K562 (cell line): ENCODE measurements around the gene WWOX. TPM values are rescaled to one million over a fixed set of nuclear protein-coding genes. Genes with fewer than 3 reads are reported as not detected.

Experiments
- CBFA2T2 ChIP-seq: fragments of 450-650 bp; conservative IDR thresholded peaks from 2 replicates; pipeline ENCODE4 v1.6.1; 2017; ENCODE audit warnings: mild to moderate bottlenecking
- CBX3 ChIP-seq, 2 experiments: IDR thresholded peaks; 1 replicate in 1 of 2; 2 replicates in 1 of 2; pipeline ENCODE4 v1.6.1; 2012; ENCODE audit warnings: inconsistent platforms in 2 of 2, low read length in 2 of 2, borderline replicate concordance in 1 of 2, control low read depth in 1 of 2
- CEBPB ChIP-seq: fragments of 450-650 bp; IDR thresholded peaks from 2 replicates; pipeline ENCODE4 v1.6.1; 2016; ENCODE audit warnings: missing genetic modification characterization, missing compliant biosample characterization
- DMBX1 ChIP-seq: fragments of 250-450 bp; sonication (Bioruptor Pico); IDR thresholded peaks from 2 replicates; pipeline ENCODE4 v1.8.0; 2022; ENCODE audit warnings: inconsistent platforms, mild to moderate bottlenecking, moderate library complexity, borderline replicate concordance
- EP300 ChIP-seq: IDR thresholded peaks from 2 replicates; pipeline ENCODE4 v1.6.1; 2012; ENCODE audit warnings: low read length, improper control_type of control experiment
- FIP1L1 ChIP-seq: fragments of 200-400 bp; formaldehyde crosslinking; IDR thresholded peaks from 2 replicates; pipeline ENCODE4 v1.6.1; 2018; ENCODE audit warnings: mild to moderate bottlenecking, low read depth, low read length; ENCODE audit not compliant: poor library complexity, severe bottlenecking
- JUN ChIP-seq, 2 experiments: sonication (generic) in 1 of 2; formaldehyde crosslinking in 1 of 2; IDR thresholded peaks; 2 replicates each; pipeline versions ENCODE4 v1.6.1 to v1.8.0; 2012 to 2022; ENCODE audit warnings: borderline replicate concordance in 2 of 2, mild to moderate bottlenecking in 2 of 2, improper control_type of control experiment in 1 of 2, low read depth in 1 of 2, low read length in 1 of 2, missing genetic modification reagents in 1 of 2
- NFYB ChIP-seq: IDR thresholded peaks from 2 replicates; pipeline ENCODE4 v1.6.1; 2011; ENCODE audit warnings: mild to moderate bottlenecking, moderate library complexity; ENCODE audit not compliant: insufficient read length; ENCODE audit errors: extremely low read depth
- REST ChIP-seq, 2 experiments: fragments of 450-650 bp; formaldehyde crosslinking in 1 of 2; IDR thresholded peaks; 2 replicates each; pipeline versions ENCODE4 v1.4.0 to v1.6.1; 2014 to 2020; ENCODE audit warnings: mild to moderate bottlenecking in 2 of 2, borderline replicate concordance in 1 of 2, low read depth in 1 of 2
- SRF ChIP-seq, 2 experiments: fragments of 250-450, 450-650 bp in 1 of 2; sonication (Bioruptor Pico) in 1 of 2; sonication (generic) in 1 of 2; formaldehyde crosslinking; IDR thresholded peaks; 2 replicates each; pipeline versions ENCODE4 v1.5.0 to v1.5.1; 2020 to 2022; ENCODE audit warnings: mild to moderate bottlenecking in 1 of 2, missing genetic modification reagents in 1 of 2
- SRSF9 ChIP-seq: fragments of 200-400 bp; formaldehyde crosslinking; IDR thresholded peaks from 2 replicates; pipeline ENCODE4 v1.6.1; 2017; ENCODE audit warnings: low read depth, low read length, borderline replicate concordance
- ZFP1 ChIP-seq: fragments of 450-650 bp; formaldehyde crosslinking; IDR thresholded peaks from 2 replicates; pipeline ENCODE4 v1.4.0; 2020; ENCODE audit warnings: mild to moderate bottlenecking, mixed read lengths
- ZNF354B ChIP-seq: fragments of 250-450 bp; sonication (Bioruptor Pico); IDR thresholded peaks from 2 replicates; pipeline ENCODE4 v1.4.0; 2020
- ZNF75A ChIP-seq: fragments of 450-650 bp; formaldehyde crosslinking; IDR thresholded peaks from 2 replicates; pipeline ENCODE4 v1.4.0; 2020; ENCODE audit warnings: mild to moderate bottlenecking
- polyA plus RNA-seq, 8 experiments: library from polyadenylated mRNA; depleted of rRNA in 4 of 8; stranded (reverse) in 5 of 8; unstranded in 3 of 8; fragments of >200 nt; fragmentation: Nextera tagmentation in 2 of 8; fragmentation: Illumina TruSeq in 1 of 8; extraction: Ambion mirVana in 2 of 8; extraction: Trizol in 1 of 8; gene quantifications; 2 replicates each; pipeline versions ENCODE4 v1.2.1 to v1.2.3, GENCODE V29; 2011 to 2014; ENCODE audit warnings: inconsistent platforms in 1 of 8, missing spikeins in 1 of 8
- total RNA-seq, 7 experiments: library from RNA; depleted of rRNA in 6 of 7; stranded (reverse); fragments of >200 nt in 6 of 7; fragmentation: Illumina TruSeq in 2 of 7; extraction: Trizol in 2 of 7; gene quantifications; 2 replicates each; pipeline versions ENCODE4 v1.2.1 to v1.2.3, GENCODE V29; 2011 to 2021; ENCODE audit warnings: low replicate concordance in 1 of 7
- TF ChIP-seq, protein P1 (sequence below): sonication (generic); formaldehyde crosslinking; IDR thresholded peaks from 2 replicates; pipeline ENCODE4 v1.5.0; 2020; ENCODE audit warnings: missing genetic modification reagents
- TF ChIP-seq, protein P2 (sequence below), 2 experiments: fragments of 450-650 bp; conservative IDR thresholded peaks; 2 replicates each; pipeline ENCODE4 v1.6.1; 2017; ENCODE audit warnings: mild to moderate bottlenecking in 2 of 2, moderate library complexity in 2 of 2

WWOX gene
- total and polyA plus RNA-seq, 9 of the 15 experiments (the other 6 are each of a cell fraction or from before 2014, with no cell fraction given) = 1.6 to 22.7 (median 8.1) TPM

GRCh38 chr16:78796221-78796866 lies 696.9 kb downstream of the WWOX start (continued):
- TF ChIP-seq, protein P1, sequence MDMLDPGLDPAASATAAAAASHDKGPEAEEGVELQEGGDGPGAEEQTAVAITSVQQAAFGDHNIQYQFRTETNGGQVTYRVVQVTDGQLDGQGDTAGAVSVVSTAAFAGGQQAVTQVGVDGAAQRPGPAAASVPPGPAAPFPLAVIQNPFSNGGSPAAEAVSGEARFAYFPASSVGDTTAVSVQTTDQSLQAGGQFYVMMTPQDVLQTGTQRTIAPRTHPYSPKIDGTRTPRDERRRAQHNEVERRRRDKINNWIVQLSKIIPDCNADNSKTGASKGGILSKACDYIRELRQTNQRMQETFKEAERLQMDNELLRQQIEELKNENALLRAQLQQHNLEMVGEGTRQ (CRISPR knock-in tag) = peak; percentile 96
- TF ChIP-seq REST (IDR thresholded peaks at IDR 0.05; ENCODE audit: borderline replicate concordance) (peak; percentile 62; the same call in 1 of the 2 replicates), REST (CRISPR knock-in tag; IDR thresholded peaks at IDR 0.05; ENCODE audit: low read depth) (no peak), ZNF354B (CRISPR knock-in tag) (no peak), NFYB (peak; percentile 100), SRF (CRISPR knock-in tag; IDR thresholded peaks at IDR 0.05) (no peak), FIP1L1 (no peak), CBX3 (IDR thresholded peaks at IDR 0.05; ENCODE audit: borderline replicate concordance in 1 of 2, low read length in 2 of 2) (peak in 1 of 2 experiments; percentile 58; a peak in 1 of 3 replicates), ZNF75A (CRISPR knock-in tag) (no peak), ZFP1 (CRISPR knock-in tag) (no peak), SRSF9 (no peak), DMBX1 (CRISPR knock-in tag) (no peak), CBFA2T2 (peak; percentile 63), CEBPB (no peak), EP300 (no peak), JUN (IDR thresholded peaks at IDR 0.05; ENCODE audit: borderline replicate concordance, low read depth, low read length) (0 out of 2 replicates have a peak, but pooled peaks have one; percentile 36), JUN (CRISPR knock-in tag; IDR thresholded peaks at IDR 0.05; ENCODE audit: borderline replicate concordance) (no peak)
- TF ChIP-seq, protein P2, sequence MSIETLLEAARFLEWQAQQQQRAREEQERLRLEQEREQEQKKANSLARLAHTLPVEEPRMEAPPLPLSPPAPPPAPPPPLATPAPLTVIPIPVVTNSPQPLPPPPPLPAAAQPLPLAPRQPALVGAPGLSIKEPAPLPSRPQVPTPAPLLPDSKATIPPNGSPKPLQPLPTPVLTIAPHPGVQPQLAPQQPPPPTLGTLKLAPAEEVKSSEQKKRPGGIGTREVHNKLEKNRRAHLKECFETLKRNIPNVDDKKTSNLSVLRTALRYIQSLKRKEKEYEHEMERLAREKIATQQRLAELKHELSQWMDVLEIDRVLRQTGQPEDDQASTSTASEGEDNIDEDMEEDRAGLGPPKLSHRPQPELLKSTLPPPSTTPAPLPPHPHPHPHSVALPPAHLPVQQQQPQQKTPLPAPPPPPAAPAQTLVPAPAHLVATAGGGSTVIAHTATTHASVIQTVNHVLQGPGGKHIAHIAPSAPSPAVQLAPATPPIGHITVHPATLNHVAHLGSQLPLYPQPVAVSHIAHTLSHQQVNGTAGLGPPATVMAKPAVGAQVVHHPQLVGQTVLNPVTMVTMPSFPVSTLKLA (conservative IDR thresholded peaks at IDR 0.05) = no peak
